Keratinocyte (primary cell): Measurements from ENCODE around the gene TMEM244. TPM values are rescaled to one million over a fixed set of nuclear protein-coding genes. Genes with fewer than 3 reads are reported as not detected.

Source experiments
- DNase-seq: peaks from one replicate; pipeline ENCODE4 v3.0.0-alpha.2; 2011; ENCODE audit warnings: low read depth, missing footprints, low spot score
- FAIRE-seq: peaks from 2 replicates; lab custom pipeline; 2011; peaks lifted over from hg19 to GRCh38; lab: Jason Lieb, UNC
- H2AFZ ChIP-seq: 2 replicates; pipeline ENCODE4 v1.6.0; 2012; ENCODE audit warnings: low read length, control low read depth, inconsistent platforms; ENCODE audit not compliant: control insufficient read depth
- H3K27ac ChIP-seq: 2 replicates; pipeline ENCODE4 v1.5.1; 2011; ENCODE audit warnings: low read length; ENCODE audit not compliant: control insufficient read depth, insufficient read depth
- H3K27me3 ChIP-seq: 3 replicates; pipeline ENCODE4 v1.6.0; 2011; ENCODE audit warnings: low read length; ENCODE audit not compliant: control insufficient read depth, insufficient read depth; ENCODE audit errors: extremely low read depth
- H3K36me3 ChIP-seq, 2 experiments: 2 replicates in 1 of 2; 3 replicates in 1 of 2; pipeline ENCODE4 v1.5.1; 2011; ENCODE audit warnings: low read length in 2 of 2, mild to moderate bottlenecking in 1 of 2; ENCODE audit not compliant: control insufficient read depth in 2 of 2, insufficient read depth in 2 of 2; ENCODE audit errors: extremely low read depth in 1 of 2
- H3K4me1 ChIP-seq: 3 replicates; pipeline ENCODE4 v1.5.1; 2011; ENCODE audit warnings: low read length; ENCODE audit not compliant: control insufficient read depth, insufficient read depth; ENCODE audit errors: extremely low read depth
- H3K4me2 ChIP-seq: 3 replicates; pipeline ENCODE4 v1.6.0; 2011; ENCODE audit warnings: low read depth, low read length; ENCODE audit not compliant: control insufficient read depth, insufficient read depth; ENCODE audit errors: extremely low read depth
- H3K4me3 ChIP-seq, 3 experiments: fragments of 200-600 bp in 1 of 3; sonication (generic) in 1 of 3; 2 replicates in 2 of 3; 3 replicates in 1 of 3; pipeline ENCODE4 v1.5.1; 2011 to 2016; ENCODE audit warnings: low read length in 3 of 3, mild to moderate bottlenecking in 3 of 3, control low read depth in 2 of 3, inconsistent platforms in 1 of 3, low read depth in 1 of 3, mixed read lengths in 1 of 3, mixed run types in 1 of 3, moderate library complexity in 1 of 3; ENCODE audit not compliant: control insufficient read depth in 2 of 3, insufficient read depth in 2 of 3; ENCODE audit errors: extremely low read depth in 1 of 3
- H3K79me2 ChIP-seq: 2 replicates; pipeline ENCODE4 v1.6.0; 2012; ENCODE audit warnings: low read length; ENCODE audit not compliant: control insufficient read depth, insufficient read depth
- H3K9ac ChIP-seq: 3 replicates; pipeline ENCODE4 v1.6.0; 2011; ENCODE audit warnings: low read length; ENCODE audit not compliant: control insufficient read depth, insufficient read depth; ENCODE audit errors: extremely low read depth
- H3K9me1 ChIP-seq: 3 replicates; pipeline ENCODE4 v1.6.0; 2011; ENCODE audit warnings: low read length; ENCODE audit not compliant: control insufficient read depth, insufficient read depth; ENCODE audit errors: extremely low read depth
- H3K9me3 ChIP-seq: 2 replicates; pipeline ENCODE4 v1.5.1; 2012; ENCODE audit warnings: low read depth, low read length; ENCODE audit not compliant: control insufficient read depth
- H4K20me1 ChIP-seq: 3 replicates; pipeline ENCODE4 v1.6.0; 2011; ENCODE audit warnings: low read length; ENCODE audit not compliant: control insufficient read depth, insufficient read depth; ENCODE audit errors: extremely low read depth
- EZH2 ChIP-seq: IDR thresholded peaks from one replicate; pipeline ENCODE4 v1.6.1; 2012; ENCODE audit warnings: inconsistent platforms, mild to moderate bottlenecking, low read length, moderate library complexity
- dilution Hi-C: fragments of 300-500 bp; cut with MboI; formaldehyde crosslinking; loops from one replicate; pipeline ENCODE4 v1.7.0; 2020; ENCODE audit warnings: low sequenced_read_pairs; ENCODE audit not compliant: extremely low pct_ligation_motif_present
- polyA plus RNA-seq, 5 experiments: library from polyadenylated mRNA; depleted of rRNA in 3 of 5; stranded (reverse) in 3 of 5; stranded (forward) in 1 of 5; unstranded in 1 of 5; fragments of >200 nt; gene quantifications; 1 replicate in 1 of 5; 2 replicates in 3 of 5; 3 replicates in 1 of 5; pipeline versions ENCODE4 v1.2.1 to v1.2.3, GENCODE V29; 2011 to 2012; ENCODE audit warnings: missing spikeins in 2 of 5, low read depth in 1 of 5, low replicate concordance in 1 of 5
- TF ChIP-seq, protein P1 (sequence below), 3 experiments: IDR thresholded peaks in 1 of 3; conservative IDR thresholded peaks in 1 of 3; optimal IDR thresholded peaks in 1 of 3; 2 replicates in 2 of 3; 3 replicates in 1 of 3; pipeline versions ENCODE3 to v1.5.1; 2011; ENCODE audit warnings: low read length in 3 of 3, mild to moderate bottlenecking in 3 of 3, moderate library complexity in 2 of 3, control low read depth in 1 of 3, inconsistent platforms in 1 of 3; ENCODE audit not compliant: insufficient read depth in 2 of 3; ENCODE audit errors: extremely low read depth in 1 of 3

Gene TMEM244
- polyA plus RNA-seq, 1 donor (not counting 4 experiments of a cell fraction or from before 2014, with no cell fraction given): 0.12 TPM

- Histone ChIP-seq H3K9me3 (no peaks in the 10 kb centered on the region), H3K36me3 (no peaks in the 10 kb centered on the region), H3K79me2 (no peaks in the 10 kb centered on the region), H4K20me1 (no peaks in the 10 kb centered on the region), H2AFZ (no peak overlapping the region), H3K27me3 (no peaks in the 10 kb centered on the region), H3K4me1 (no peaks in the 10 kb centered on the region), H3K4me3 (no peak overlapping the region), H3K27ac (no peak overlapping the region), H3K9ac (no peak overlapping the region), H3K4me2 (no peak overlapping the region), H3K9me1 (no peaks in the 10 kb centered on the region)
- DNase-seq: no peak
- dilution Hi-C loops: no loop called here
- TF ChIP-seq EZH2: no peak
- TF ChIP-seq, protein P1, sequence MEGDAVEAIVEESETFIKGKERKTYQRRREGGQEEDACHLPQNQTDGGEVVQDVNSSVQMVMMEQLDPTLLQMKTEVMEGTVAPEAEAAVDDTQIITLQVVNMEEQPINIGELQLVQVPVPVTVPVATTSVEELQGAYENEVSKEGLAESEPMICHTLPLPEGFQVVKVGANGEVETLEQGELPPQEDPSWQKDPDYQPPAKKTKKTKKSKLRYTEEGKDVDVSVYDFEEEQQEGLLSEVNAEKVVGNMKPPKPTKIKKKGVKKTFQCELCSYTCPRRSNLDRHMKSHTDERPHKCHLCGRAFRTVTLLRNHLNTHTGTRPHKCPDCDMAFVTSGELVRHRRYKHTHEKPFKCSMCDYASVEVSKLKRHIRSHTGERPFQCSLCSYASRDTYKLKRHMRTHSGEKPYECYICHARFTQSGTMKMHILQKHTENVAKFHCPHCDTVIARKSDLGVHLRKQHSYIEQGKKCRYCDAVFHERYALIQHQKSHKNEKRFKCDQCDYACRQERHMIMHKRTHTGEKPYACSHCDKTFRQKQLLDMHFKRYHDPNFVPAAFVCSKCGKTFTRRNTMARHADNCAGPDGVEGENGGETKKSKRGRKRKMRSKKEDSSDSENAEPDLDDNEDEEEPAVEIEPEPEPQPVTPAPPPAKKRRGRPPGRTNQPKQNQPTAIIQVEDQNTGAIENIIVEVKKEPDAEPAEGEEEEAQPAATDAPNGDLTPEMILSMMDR (optimal IDR thresholded peaks at IDR 0.05 in 1 of 3, IDR thresholded peaks at IDR 0.05 in 1 of 3, conservative IDR thresholded peaks at IDR 0.05 in 1 of 3; ENCODE audit: extremely low read depth in 1 of 3, insufficient read depth in 2 of 3, low read length in 3 of 3): no peak
- FAIRE-seq: no peak
These were observed 32.9 kb downstream of the TMEM244 start for GRCh38 chr6:129828229-129828628.

DNA sequence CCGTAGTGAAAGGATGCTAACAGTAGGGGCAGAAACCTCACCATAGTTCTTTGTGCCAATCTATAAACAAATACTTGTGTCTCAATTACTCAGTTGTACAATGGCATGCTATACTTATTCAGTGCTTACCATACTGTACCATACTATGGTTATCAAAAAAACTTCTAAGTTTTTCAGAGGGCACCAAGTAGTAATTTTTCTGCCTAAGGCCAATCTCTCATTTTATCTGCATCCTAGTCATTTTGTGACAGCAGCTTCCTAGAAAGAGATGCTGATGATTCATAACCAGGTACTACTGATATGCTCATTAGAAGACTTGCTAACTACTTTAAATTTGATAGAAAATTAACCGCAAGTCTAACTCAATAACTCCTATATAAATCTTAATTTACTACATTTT is 42.9 kb downstream of the TMEM244 start:
- Histone ChIP-seq H2AFZ (no peak overlapping the region), H3K9me1 (no peaks in the 10 kb centered on the region), H3K36me3 (no peaks in the 10 kb centered on the region), H3K4me3 (no peak overlapping the region), H4K20me1 (no peaks in the 10 kb centered on the region), H3K79me2 (no peaks in the 10 kb centered on the region), H3K27me3 (no peaks in the 10 kb centered on the region), H3K9me3 (no peaks in the 10 kb centered on the region), H3K27ac (no peak overlapping the region), H3K4me2 (no peak overlapping the region), H3K4me1 (no peaks in the 10 kb centered on the region), H3K9ac (no peak overlapping the region)
- peak; percentile 32 for FAIRE-seq
- dilution Hi-C loops: no loop called here
- TF ChIP-seq, protein P1 (optimal IDR thresholded peaks at IDR 0.05 in 1 of 3, IDR thresholded peaks at IDR 0.05 in 1 of 3, conservative IDR thresholded peaks at IDR 0.05 in 1 of 3; ENCODE audit: extremely low read depth in 1 of 3, insufficient read depth in 2 of 3, low read length in 3 of 3): no peak
- no peak for TF ChIP-seq EZH2
- no peak for DNase-seq
